Activated gamma-delta T cell (primary cell): ENCODE results near the gene PALD1.
"Not testable (repeated sequence)": the region's sequence is repeated elsewhere in the genome, so short reads cannot be mapped to it uniquely, and the experiment has no call there.

Source experiments
- DNase-seq: peaks from one replicate; lab custom pipeline; 2025; lab: John Stamatoyannopoulos, UW

PALD1 gene

GRCh38 chr10:70571636-70572439, 93.3 kb downstream of the PALD1 start:
- no peak for DNase-seq

- no peak for DNase-seq
Observed at GRCh38 chr10:70573599-70574506, 95.3 kb downstream of the PALD1 start.

- no peak for DNase-seq
Observed at GRCh38 chr10:70575486-70575873, 96.9 kb downstream of the PALD1 start.

GRCh38 chr10:70575874-70576802, 97.6 kb downstream of the PALD1 start:
- no peak for DNase-seq

- no peak for DNase-seq
Observed at GRCh38 chr10:70576803-70577517, 98.4 kb downstream of the PALD1 start.

- no peak for DNase-seq
Observed at GRCh38 chr10:70578371-70578947, 99.9 kb downstream of the PALD1 start.

- DNase-seq, result no peak
Observed at GRCh38 chr10:70579234-70580002, 100.9 kb downstream of the PALD1 start.

GRCh38 chr10:70581176-70581575, 102.6 kb downstream of the PALD1 start:
- DNase-seq, result not testable (repeated sequence)

GRCh38 chr10:70582793-70583668, 104.5 kb downstream of the PALD1 start:
- DNase-seq, result no peak

GRCh38 chr10:70583669-70584037, 105.1 kb downstream of the PALD1 start:
- DNase-seq, result no peak

GRCh38 chr10:70584366-70584765, 105.8 kb downstream of the PALD1 start:
- no peak for DNase-seq

- DNase-seq, result no peak
Observed at GRCh38 chr10:70584909-70585544, 106.5 kb downstream of the PALD1 start.

- DNase-seq, result no peak
Observed at GRCh38 chr10:70585578-70586169, 107.1 kb downstream of the PALD1 start.

GRCh38 chr10:70586348-70586930, 107.9 kb downstream of the PALD1 start:
- DNase-seq, result no peak

- no peak for DNase-seq
Observed at GRCh38 chr10:70587045-70587658, 108.6 kb downstream of the PALD1 start.

- DNase-seq, result no peak
Observed at GRCh38 chr10:70588255-70588654, 109.7 kb downstream of the PALD1 start.

GRCh38 chr10:70588859-70589570, 110.4 kb downstream of the PALD1 start:
- DNase-seq, result no peak
